T-helper 2 cell (primary cell): Measurements from ENCODE around the gene JPH3.
"Not testable (repeated sequence)": the region's sequence is repeated elsewhere in the genome, so short reads cannot be mapped to it uniquely, and the experiment has no call there.

Source experiments
- DNase-seq, 5 experiments: peaks; one replicate each; pipeline versions ENCODE4 v3.0.0 to v3.0.0-alpha.2; 2012 to 2022

Gene JPH3

GRCh38 chr16:87575027-87575804, 27.1 kb upstream of the JPH3 start:
- DNase-seq, result no peak

GRCh38 chr16:87576171-87576570, 26.1 kb upstream of the JPH3 start:
- no peak for DNase-seq

GRCh38 chr16:87578142-87578930, 24.0 kb upstream of the JPH3 start:
- not testable (repeated sequence) for DNase-seq

GRCh38 chr16:87579691-87580090, 22.6 kb upstream of the JPH3 start:
- no peak for DNase-seq

- DNase-seq, result no peak
These were observed 21.4 kb upstream of the JPH3 start for GRCh38 chr16:87580855-87581261.

- no peak for DNase-seq
These were observed 20.5 kb upstream of the JPH3 start for GRCh38 chr16:87581857-87582215.

- no peak for DNase-seq
These were observed 19.9 kb upstream of the JPH3 start for GRCh38 chr16:87582216-87582965.

GRCh38 chr16:87582966-87583325, 19.4 kb upstream of the JPH3 start:
- DNase-seq, result no peak

- DNase-seq, result no peak
These were observed 18.7 kb upstream of the JPH3 start for GRCh38 chr16:87583453-87584131.

- DNase-seq, result no peak
These were observed 18.0 kb upstream of the JPH3 start for GRCh38 chr16:87584271-87584670.

- no peak for DNase-seq
These were observed 17.3 kb upstream of the JPH3 start for GRCh38 chr16:87584975-87585374.

GRCh38 chr16:87585442-87586200, 16.7 kb upstream of the JPH3 start:
- DNase-seq, result no peak

- DNase-seq, result no peak
These were observed 16.0 kb upstream of the JPH3 start for GRCh38 chr16:87586201-87586782.

GRCh38 chr16:87587636-87588035, 14.7 kb upstream of the JPH3 start:
- no peak for DNase-seq

GRCh38 chr16:87592018-87592712, 10.1 kb upstream of the JPH3 start:
- no peak for DNase-seq

GRCh38 chr16:87593710-87594258, 8.5 kb upstream of the JPH3 start:
- no peak for DNase-seq

GRCh38 chr16:87595712-87596111, 6.6 kb upstream of the JPH3 start:
- DNase-seq, result no peak

GRCh38 chr16:87597324-87597830, 4.9 kb upstream of the JPH3 start:
- DNase-seq, result no peak

GRCh38 chr16:87598431-87598830, 3.9 kb upstream of the JPH3 start:
- DNase-seq, result no peak

- no peak for DNase-seq
These were observed 2.1 kb upstream of the JPH3 start for GRCh38 chr16:87600246-87600645.
